Activated CD8-positive, alpha-beta memory T cell treated with anti-CD3 and anti-CD28 coated beads for 1 hour (primary cell): ENCODE data around the gene CD276.
"Not testable (repeated sequence)": the region's sequence is repeated elsewhere in the genome, so short reads cannot be mapped to it uniquely, and the experiment has no call there.

ENCODE experiments used
- DNase-seq, 2 donors: peaks; one replicate each; pipeline ENCODE4 v3.0.0-alpha.2; 2020; ENCODE audit warnings: low read depth in 1 of 2; ENCODE audit errors: extremely low read depth in 1 of 2

CD276 gene

GRCh38 chr15:73709686-73710085 is 25.5 kb downstream of the CD276 start:
- no peak for DNase-seq

DNA sequence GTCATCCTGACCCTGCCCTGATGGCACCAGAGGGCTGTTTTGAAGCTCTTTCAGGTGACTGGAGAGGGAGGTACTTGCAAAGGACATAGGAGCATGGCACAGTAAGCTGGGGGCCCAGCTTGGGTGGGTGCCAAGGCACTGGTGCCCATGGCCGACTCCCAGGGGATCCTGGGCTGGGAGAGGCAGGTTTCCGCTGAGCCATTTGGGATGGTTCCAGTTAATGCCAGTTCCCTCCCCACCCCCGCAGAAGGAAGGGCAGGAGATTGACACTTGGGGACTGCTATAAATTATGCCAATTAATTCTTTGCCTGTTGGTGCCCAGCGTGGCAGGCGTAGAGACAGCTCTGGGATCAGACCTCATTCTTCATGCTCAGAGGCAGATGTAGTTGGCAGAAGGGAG is 26.1 kb downstream of the CD276 start:
- no peak for DNase-seq

DNA sequence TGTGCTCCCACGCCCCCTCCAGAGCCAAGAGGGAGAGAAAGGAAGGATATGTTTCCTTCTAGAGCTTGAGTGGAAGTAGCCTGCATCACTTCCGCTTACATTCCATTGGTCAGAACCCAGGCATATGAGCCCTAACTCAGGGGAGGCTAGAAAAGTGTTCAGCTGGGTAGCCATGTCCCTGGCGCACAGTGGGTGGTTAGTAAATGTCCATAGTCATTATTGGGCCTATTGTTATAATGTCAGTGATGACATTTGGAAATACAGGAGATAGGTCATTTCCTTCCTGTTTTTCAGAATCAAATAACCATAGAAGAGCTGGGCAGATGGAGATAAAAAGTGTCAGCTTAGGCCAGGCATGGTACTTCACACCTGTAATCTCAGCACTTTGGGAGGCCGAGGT is 27.3 kb downstream of the CD276 start:
- no peak for DNase-seq

- no peak for DNase-seq
Observed at GRCh38 chr15:73712107-73712506, 27.9 kb downstream of the CD276 start.

- no peak for DNase-seq
Observed at GRCh38 chr15:73714695-73715301, 30.6 kb downstream of the CD276 start.

- no peak for DNase-seq
Observed at GRCh38 chr15:73715417-73715816, 31.2 kb downstream of the CD276 start.

DNA sequence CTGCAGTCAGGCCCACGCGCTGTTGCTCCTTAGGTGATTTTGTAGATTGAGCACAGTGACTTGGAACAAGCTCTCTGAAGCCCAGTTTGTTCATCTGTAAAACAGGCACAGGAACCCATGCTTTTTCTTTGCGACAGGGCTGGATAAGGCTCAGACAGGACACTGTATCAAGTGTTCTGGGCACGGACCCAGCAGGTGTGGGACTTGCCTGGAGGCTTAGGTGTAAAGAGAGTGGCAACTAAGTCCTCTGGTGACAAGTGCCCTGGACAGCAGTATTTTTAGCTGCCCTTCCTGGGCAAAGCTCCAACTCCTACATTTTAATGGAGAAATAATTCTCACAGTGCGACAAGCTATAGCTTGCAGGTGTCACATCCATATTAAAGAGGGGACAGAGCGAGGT is 32.2 kb downstream of the CD276 start:
- DNase-seq: no peak

- no peak for DNase-seq
Observed at GRCh38 chr15:73717206-73717605, 33.0 kb downstream of the CD276 start.

GRCh38 chr15:73717802-73718201 is 33.6 kb downstream of the CD276 start:
- DNase-seq: no peak

DNA sequence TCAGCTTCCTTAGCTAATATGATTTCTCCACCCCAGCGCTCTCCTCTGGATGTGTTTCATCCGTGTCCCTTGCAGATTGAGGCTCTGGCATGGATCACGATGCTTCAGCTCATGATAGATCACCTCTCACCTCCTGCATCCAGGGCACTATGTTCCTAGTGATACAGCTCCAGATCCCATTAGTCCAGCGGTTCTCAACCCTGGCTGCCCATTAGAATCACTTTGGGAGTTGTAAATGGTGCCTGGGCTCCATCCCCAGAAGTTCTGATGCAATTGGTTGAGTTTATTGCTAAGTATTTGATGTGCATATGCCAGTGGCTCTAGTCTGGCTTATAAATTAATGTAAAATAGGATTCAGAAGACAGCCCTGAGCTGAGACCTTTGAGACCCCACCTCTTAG is 34.5 kb downstream of the CD276 start:
- no peak for DNase-seq

DNA sequence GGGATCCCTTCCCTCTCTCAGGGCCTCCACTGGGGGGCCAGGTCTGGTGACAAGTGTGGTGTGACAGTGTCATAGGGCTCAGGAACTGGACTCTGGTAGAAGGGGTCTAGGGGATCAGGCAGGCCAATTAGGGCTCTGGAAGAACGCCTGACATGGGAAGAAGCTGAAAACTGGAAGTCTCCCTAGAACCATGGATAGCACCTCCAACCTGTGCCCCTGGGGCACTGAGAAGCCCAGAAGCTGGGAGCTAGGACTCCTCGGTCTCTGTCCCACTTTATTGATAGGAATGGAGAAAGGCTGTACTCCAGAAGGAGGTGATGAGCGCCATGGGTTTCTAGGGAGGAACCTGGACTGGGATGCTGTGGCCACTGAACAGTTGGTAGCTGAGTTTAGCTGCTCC is 38.2 kb downstream of the CD276 start:
- DNase-seq: no peak

DNA sequence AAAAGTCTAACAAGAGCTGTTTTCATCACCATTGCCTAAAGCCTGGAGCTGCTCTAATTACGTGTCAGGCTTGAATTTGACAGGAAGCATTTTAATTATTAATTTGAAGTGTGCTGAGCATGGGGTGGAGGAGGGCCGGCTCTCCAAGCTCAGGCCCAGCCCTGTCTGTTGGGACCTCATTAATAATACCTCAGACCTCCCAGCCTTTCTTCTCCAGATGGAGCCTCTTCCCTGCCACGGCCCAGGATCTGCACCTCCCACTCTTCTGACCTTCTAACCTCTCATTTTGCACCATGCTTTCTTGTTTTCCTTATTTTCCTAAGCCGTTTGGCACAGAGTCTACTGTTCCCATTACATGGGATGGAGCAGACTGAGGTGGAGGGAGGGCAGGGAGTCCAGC is 39.0 kb downstream of the CD276 start:
- no peak for DNase-seq

GRCh38 chr15:73724212-73724611 is 40.0 kb downstream of the CD276 start:
- no peak for DNase-seq

- DNase-seq: no peak
Observed at GRCh38 chr15:73727330-73727976, 43.3 kb downstream of the CD276 start.

- DNase-seq: not testable (repeated sequence)
Observed at GRCh38 chr15:73732051-73732450, 47.9 kb downstream of the CD276 start.

DNA sequence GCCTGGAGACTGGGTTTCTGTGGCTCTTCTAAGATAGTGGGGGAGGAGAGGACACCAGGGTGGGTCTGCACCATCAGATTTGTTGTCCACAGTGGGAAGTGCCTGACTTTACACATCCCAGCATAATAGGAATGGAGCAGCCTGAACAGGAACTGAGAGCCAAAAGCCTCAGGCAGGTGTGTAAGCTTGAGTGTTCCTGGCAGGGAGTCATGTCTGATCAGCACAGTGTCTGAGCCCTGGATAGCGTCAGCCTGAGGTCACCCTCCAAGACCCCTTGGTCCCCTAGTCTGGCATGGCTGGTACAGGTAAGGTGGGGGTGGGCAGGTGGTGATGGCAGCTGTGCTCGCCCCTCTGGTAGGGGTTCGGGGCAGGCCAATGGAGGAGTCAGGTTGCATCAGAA is 48.7 kb downstream of the CD276 start:
- DNase-seq: no peak

- DNase-seq: no peak
Observed at GRCh38 chr15:73737535-73737934, 53.4 kb downstream of the CD276 start.

DNA sequence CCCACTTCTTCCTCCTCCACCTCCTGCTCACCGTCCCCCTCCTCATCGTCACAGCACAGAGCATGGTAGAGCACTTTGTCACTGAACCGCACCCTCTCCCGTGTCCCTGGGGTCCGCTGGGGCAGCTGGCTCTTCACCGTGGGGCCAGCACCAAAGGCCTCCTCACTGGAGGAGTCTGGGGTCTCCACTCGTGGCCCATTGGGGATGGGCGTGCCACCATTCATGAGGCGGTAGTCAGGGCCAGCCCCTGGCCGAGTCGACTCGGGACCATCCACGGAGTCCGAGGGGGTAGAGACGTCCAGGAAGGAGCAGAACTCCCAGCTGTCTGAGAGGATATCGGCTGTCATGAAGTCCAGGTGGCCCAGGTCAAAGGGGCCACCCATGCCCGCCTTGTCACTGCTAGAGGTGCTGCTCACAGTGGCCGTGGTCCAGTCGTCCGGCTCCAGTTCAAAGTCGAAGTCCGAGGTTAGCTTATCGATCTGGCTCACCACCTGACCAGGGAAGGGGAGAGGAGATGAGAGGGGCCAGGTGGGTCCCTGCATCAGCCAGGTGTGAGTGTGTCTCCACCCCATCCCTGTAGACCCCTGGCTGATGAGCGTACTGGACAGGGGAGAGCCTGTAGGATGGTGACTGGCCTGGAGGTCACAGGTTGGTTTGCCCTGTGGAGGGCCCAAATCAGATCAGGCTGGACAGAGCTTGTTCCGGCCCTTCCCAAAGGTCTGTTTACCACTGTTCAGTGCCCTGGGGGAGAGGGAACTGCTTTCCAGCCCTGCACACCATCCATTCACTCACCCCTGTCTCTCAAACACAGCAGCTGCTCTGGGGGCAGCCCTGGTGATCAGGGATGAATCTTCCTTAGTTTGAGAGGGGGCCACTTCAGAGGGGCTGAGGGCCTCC is 56.2 kb downstream of the CD276 start:
- no peak for DNase-seq

DNA sequence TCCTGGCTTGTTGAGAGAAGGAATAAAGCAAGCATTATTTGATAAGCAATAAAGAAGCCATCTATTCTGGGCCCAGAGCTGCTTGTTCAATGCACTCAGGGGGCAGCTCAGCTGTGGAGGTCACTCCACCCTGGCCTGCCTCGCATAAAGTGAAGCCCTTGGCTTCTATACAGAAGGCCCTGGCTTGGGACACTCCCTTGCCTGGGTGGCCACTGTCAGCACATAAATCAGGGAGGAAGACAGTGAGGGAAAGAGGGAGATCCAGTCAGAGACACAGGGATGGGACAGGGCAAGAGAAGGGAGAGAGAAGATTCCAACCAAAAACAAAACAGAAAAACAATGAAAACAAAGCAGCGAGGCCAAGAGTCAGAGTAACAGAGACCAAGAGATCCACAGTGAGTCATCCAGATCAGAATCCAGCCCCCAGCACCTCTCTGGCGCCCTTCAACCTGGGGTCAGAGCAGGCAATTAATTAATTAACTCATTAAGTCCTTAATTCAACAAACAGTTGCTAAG is 57.2 kb downstream of the CD276 start:
- DNase-seq: no peak

GRCh38 chr15:73744293-73744692 is 60.1 kb downstream of the CD276 start:
- DNase-seq: no peak

- no peak for DNase-seq
Observed at GRCh38 chr15:73745073-73745472, 60.9 kb downstream of the CD276 start.

- DNase-seq: no peak
Observed at GRCh38 chr15:73746261-73746660, 62.1 kb downstream of the CD276 start.
